ENCODE results near the gene S1PR5. TPM values are rescaled to one million over a fixed set of nuclear protein-coding genes. Genes with fewer than 3 reads are reported as not detected.

The S1PR5 gene
- total and polyA plus RNA-seq, 4 donors = 0.17 to 0.56 (median 0.34) TPM

DNA sequence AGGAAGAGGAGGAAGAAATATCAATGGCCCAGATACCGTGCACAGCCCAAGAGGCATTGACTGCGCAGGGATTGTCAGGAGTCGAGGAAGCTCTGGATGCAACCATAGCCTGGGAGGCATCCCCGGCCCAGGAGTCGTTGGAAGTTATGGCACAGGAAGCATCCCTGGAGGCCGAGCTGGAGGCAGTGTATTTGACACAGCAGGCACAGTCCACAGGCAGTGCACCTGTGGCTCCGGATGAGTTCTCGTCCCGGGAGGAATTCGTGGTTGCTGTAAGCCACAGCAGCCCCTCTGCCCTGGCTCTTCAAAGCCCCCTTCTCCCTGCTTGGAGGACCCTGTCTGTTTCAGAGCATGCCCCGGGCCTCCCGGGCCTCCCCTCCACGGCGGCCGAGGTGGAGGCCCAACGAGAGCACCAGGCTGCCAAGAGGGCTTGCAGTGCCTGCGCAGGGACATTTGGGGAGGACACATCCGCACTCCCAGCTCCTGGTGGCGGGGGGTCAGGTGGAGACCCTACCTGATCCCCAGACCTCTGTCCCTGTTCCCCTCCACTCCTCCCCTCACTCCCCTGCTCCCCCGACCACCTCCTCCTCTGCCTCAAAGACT, 50.0 kb downstream of the S1PR5 start:
- no peak overlapping the region for H3K27ac ChIP-seq (ENCODE audit: low read depth in 1 of 2, low read length in 2 of 2)
- no peaks in the 10 kb centered on the region for H3K4me1 ChIP-seq (ENCODE audit: control insufficient read depth in 4 of 4, insufficient read depth in 4 of 4, low read length in 3 of 4)
- 87% methylated on average over 20 of the region's 20 CpGs for WGBS
- H3K27me3 ChIP-seq (ENCODE audit: control insufficient read depth in 4 of 4, insufficient read depth in 4 of 4, low read length in 3 of 4) = no peaks in the 10 kb centered on the region
- TF ChIP-seq, protein P1, sequence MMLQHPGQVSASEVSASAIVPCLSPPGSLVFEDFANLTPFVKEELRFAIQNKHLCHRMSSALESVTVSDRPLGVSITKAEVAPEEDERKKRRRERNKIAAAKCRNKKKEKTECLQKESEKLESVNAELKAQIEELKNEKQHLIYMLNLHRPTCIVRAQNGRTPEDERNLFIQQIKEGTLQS (IDR thresholded peaks at IDR 0.05) = no peak
- no peak for TF ChIP-seq MAX (IDR thresholded peaks at IDR 0.05)
- no peak for TF ChIP-seq CTCF (IDR thresholded peaks at IDR 0.05; ENCODE audit: low read depth, low read length, missing input control)
- TF ChIP-seq YY1 (IDR thresholded peaks at IDR 0.05) = no peak
- TF ChIP-seq HNF4G (IDR thresholded peaks at IDR 0.05) = no peak
- TF ChIP-seq, protein P2, sequence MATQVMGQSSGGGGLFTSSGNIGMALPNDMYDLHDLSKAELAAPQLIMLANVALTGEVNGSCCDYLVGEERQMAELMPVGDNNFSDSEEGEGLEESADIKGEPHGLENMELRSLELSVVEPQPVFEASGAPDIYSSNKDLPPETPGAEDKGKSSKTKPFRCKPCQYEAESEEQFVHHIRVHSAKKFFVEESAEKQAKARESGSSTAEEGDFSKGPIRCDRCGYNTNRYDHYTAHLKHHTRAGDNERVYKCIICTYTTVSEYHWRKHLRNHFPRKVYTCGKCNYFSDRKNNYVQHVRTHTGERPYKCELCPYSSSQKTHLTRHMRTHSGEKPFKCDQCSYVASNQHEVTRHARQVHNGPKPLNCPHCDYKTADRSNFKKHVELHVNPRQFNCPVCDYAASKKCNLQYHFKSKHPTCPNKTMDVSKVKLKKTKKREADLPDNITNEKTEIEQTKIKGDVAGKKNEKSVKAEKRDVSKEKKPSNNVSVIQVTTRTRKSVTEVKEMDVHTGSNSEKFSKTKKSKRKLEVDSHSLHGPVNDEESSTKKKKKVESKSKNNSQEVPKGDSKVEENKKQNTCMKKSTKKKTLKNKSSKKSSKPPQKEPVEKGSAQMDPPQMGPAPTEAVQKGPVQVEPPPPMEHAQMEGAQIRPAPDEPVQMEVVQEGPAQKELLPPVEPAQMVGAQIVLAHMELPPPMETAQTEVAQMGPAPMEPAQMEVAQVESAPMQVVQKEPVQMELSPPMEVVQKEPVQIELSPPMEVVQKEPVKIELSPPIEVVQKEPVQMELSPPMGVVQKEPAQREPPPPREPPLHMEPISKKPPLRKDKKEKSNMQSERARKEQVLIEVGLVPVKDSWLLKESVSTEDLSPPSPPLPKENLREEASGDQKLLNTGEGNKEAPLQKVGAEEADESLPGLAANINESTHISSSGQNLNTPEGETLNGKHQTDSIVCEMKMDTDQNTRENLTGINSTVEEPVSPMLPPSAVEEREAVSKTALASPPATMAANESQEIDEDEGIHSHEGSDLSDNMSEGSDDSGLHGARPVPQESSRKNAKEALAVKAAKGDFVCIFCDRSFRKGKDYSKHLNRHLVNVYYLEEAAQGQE (IDR thresholded peaks at IDR 0.05) = no peak
- TF ChIP-seq FOXA2 (IDR thresholded peaks at IDR 0.05) = no peak
- TF ChIP-seq GABPA (IDR thresholded peaks at IDR 0.05 in 1 of 2, conservative IDR thresholded peaks at IDR 0.05 in 1 of 2) = no peak
- H3K36me3 ChIP-seq (ENCODE audit: control insufficient read depth in 4 of 4, insufficient read depth in 3 of 4, low read depth in 1 of 4, low read length in 3 of 4) = peaks cover 0 to 3% (median under 1%) of the 10 kb centered on the region in 4 donors
- H3K9me3 ChIP-seq (ENCODE audit: control insufficient read depth in 4 of 4, low read length in 3 of 4) = no peaks in the 10 kb centered on the region
- no peak overlapping the region for H3K9ac ChIP-seq (ENCODE audit: low read depth in 1 of 2, low read length in 2 of 2)
- no peak for DNase-seq (ENCODE audit: low spot score)
- no peak overlapping the region for H3K4me3 ChIP-seq (ENCODE audit: low read depth in 1 of 3, low read length in 3 of 3)

- DNase-seq (ENCODE audit: low spot score) = no peak
- Histone ChIP-seq H3K36me3 (ENCODE audit: control insufficient read depth in 4 of 4, insufficient read depth in 3 of 4, low read depth in 1 of 4, low read length in 3 of 4) (peaks cover 0 to 3% (median under 1%) of the 10 kb centered on the region in 4 donors), H3K4me1 (ENCODE audit: control insufficient read depth in 4 of 4, insufficient read depth in 4 of 4, low read length in 3 of 4) (peaks cover 0 to 6% (median 5%) of the 10 kb centered on the region in 4 donors), H3K9me3 (ENCODE audit: control insufficient read depth in 4 of 4, low read length in 3 of 4) (no peaks in the 10 kb centered on the region), H3K9ac (ENCODE audit: low read depth in 1 of 2, low read length in 2 of 2) (no peak overlapping the region), H3K27me3 (ENCODE audit: control insufficient read depth in 4 of 4, insufficient read depth in 4 of 4, low read length in 3 of 4) (no peaks in the 10 kb centered on the region), H3K4me3 (ENCODE audit: low read depth in 1 of 3, low read length in 3 of 3) (no peak overlapping the region), H3K27ac (ENCODE audit: low read depth in 1 of 2, low read length in 2 of 2) (no peak overlapping the region)
- whole genome bisulfite sequencing = 96% methylated on average over 5 of the region's 5 CpGs
- TF ChIP-seq, protein P2 (IDR thresholded peaks at IDR 0.05) = no peak
- TF ChIP-seq CTCF (IDR thresholded peaks at IDR 0.05; ENCODE audit: low read depth, low read length, missing input control) (no peak), HNF4A (conservative IDR thresholded peaks at IDR 0.05) (no peak), RAD21 (IDR thresholded peaks at IDR 0.05) (no peak), RXRA (IDR thresholded peaks at IDR 0.05) (no peak), TAF1 (conservative IDR thresholded peaks at IDR 0.05) (no peak), FOXA2 (IDR thresholded peaks at IDR 0.05) (no peak), FOXA1 (IDR thresholded peaks at IDR 0.05) (no peak), EGR1 (IDR thresholded peaks at IDR 0.05; ENCODE audit: low read depth in 2 of 2) (no peak), SP1 (IDR thresholded peaks at IDR 0.05) (no peak), YY1 (IDR thresholded peaks at IDR 0.05) (no peak), NR2F2 (IDR thresholded peaks at IDR 0.05) (no peak), JUND (IDR thresholded peaks at IDR 0.05) (no peak), HNF4G (IDR thresholded peaks at IDR 0.05) (no peak)
- TF ChIP-seq, protein P3, sequence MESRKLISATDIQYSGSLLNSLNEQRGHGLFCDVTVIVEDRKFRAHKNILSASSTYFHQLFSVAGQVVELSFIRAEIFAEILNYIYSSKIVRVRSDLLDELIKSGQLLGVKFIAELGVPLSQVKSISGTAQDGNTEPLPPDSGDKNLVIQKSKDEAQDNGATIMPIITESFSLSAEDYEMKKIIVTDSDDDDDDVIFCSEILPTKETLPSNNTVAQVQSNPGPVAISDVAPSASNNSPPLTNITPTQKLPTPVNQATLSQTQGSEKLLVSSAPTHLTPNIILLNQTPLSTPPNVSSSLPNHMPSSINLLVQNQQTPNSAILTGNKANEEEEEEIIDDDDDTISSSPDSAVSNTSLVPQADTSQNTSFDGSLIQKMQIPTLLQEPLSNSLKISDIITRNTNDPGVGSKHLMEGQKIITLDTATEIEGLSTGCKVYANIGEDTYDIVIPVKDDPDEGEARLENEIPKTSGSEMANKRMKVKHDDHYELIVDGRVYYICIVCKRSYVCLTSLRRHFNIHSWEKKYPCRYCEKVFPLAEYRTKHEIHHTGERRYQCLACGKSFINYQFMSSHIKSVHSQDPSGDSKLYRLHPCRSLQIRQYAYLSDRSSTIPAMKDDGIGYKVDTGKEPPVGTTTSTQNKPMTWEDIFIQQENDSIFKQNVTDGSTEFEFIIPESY (IDR thresholded peaks at IDR 0.05) = no peak
Measured at GRCh38 chr19:10464456-10464855, 52.8 kb downstream of the S1PR5 start.

Data from liver (tissue), 9 donors.